Hepatocyte (in vitro differentiated cells): ENCODE measurements around the gene GNG10.
"Not testable (repeated sequence)": the region's sequence is repeated elsewhere in the genome, so short reads cannot be mapped to it uniquely, and the experiment has no call there.

ENCODE experiments used
- CTCF ChIP-seq: fragments of 200-600 bp; sonication (generic); IDR thresholded peaks from 2 replicates; pipeline ENCODE4 v1.5.1; 2016; ENCODE audit warnings: antibody characterized with exemption, mild to moderate bottlenecking; ENCODE audit not compliant: poor library complexity
- EZH2 ChIP-seq: fragments of 200-600 bp; sonication (generic); IDR thresholded peaks from 2 replicates; pipeline ENCODE4 v1.6.1; 2016; ENCODE audit warnings: antibody characterized with exemption, mild to moderate bottlenecking, borderline replicate concordance
- EZH2phosphoT487 ChIP-seq: fragments of 200-600 bp; sonication (generic); IDR thresholded peaks from one replicate; pipeline ENCODE4 v1.6.1; 2018; ENCODE audit warnings: antibody characterized with exemption, mild to moderate bottlenecking, low read depth, moderate library complexity; ENCODE audit not compliant: unreplicated experiment, severe bottlenecking

- not testable (repeated sequence) for TF ChIP-seq CTCF, EZH2phosphoT487, EZH2
Measured at GRCh38 chr9:111617349-111617748, 44.1 kb upstream of the GNG10 start.
